Bronchial epithelial cell (primary cell): ENCODE measurements around the gene COPRS. TPM values are rescaled to one million over a fixed set of nuclear protein-coding genes. Genes with fewer than 3 reads are reported as not detected.
A peak's percentile ranks its signal among the peaks of the same experiment; 100 is the strongest.

Source experiments
- DNase-seq: peaks from one replicate; pipeline ENCODE4 v3.0.0-alpha.2; 2010; ENCODE audit warnings: low read depth
- FAIRE-seq: peaks from 2 replicates; lab custom pipeline; 2011; peaks lifted over from hg19 to GRCh38; lab: Jason Lieb, UNC
- H3K27me3 ChIP-seq: 2 replicates; pipeline ENCODE4 v1.5.1; 2011; ENCODE audit warnings: low read length; ENCODE audit not compliant: control insufficient read depth, insufficient read depth
- H3K36me3 ChIP-seq: 2 replicates; pipeline ENCODE4 v1.5.1; 2011; ENCODE audit warnings: low read length; ENCODE audit not compliant: control insufficient read depth, insufficient read depth
- H3K4me3 ChIP-seq: 2 replicates; pipeline ENCODE4 v1.5.1; 2011; ENCODE audit warnings: mild to moderate bottlenecking, low read depth, low read length, control low read depth
- CTCF ChIP-seq: IDR thresholded peaks from 2 replicates; pipeline ENCODE4 v1.5.1; 2011; ENCODE audit warnings: mild to moderate bottlenecking, moderate library complexity, low read length, control low read depth, inconsistent platforms; ENCODE audit not compliant: insufficient read depth, severe bottlenecking
- total RNA-seq: library from RNA; depleted of rRNA; stranded (reverse); fragments of >200 nt; gene quantifications from 2 replicates; pipeline ENCODE4 v1.2.1, GENCODE V29; 2014

Gene COPRS
- total RNA-seq, 1 donor from 2014 or later, result 78.7 TPM

GRCh38 chr17:31877911-31878702 lies 19.1 kb upstream of the COPRS start:
- FAIRE-seq (peak; percentile 90), DNase-seq (no peak)
- Histone ChIP-seq H3K36me3 (peaks cover 26% of the 10 kb centered on the region), H3K27me3 (no peaks in the 10 kb centered on the region), H3K4me3 (no peak overlapping the region)
- no peak for TF ChIP-seq CTCF

- Histone ChIP-seq H3K36me3 (peaks cover 28% of the 10 kb centered on the region), H3K27me3 (no peaks in the 10 kb centered on the region), H3K4me3 (no peak overlapping the region)
- DNase-seq (no peak), FAIRE-seq (no peak)
- TF ChIP-seq CTCF, result no peak
These were observed 18.3 kb upstream of the COPRS start for GRCh38 chr17:31877341-31877740.

GRCh38 chr17:31875081-31875480 lies 16.0 kb upstream of the COPRS start:
- no peak for DNase-seq
- Histone ChIP-seq H3K36me3 (peaks cover 28% of the 10 kb centered on the region), H3K4me3 (no peak overlapping the region), H3K27me3 (no peaks in the 10 kb centered on the region)
- no peak for FAIRE-seq
- TF ChIP-seq CTCF, result no peak

GRCh38 chr17:31869797-31870568 lies 10.9 kb upstream of the COPRS start:
- DNase-seq (no peak), FAIRE-seq (no peak)
- Histone ChIP-seq H3K4me3 (no peak overlapping the region), H3K36me3 (peaks cover 15% of the 10 kb centered on the region), H3K27me3 (no peaks in the 10 kb centered on the region)
- no peak for TF ChIP-seq CTCF

GRCh38 chr17:31869031-31869430 lies 10.0 kb upstream of the COPRS start:
- no peak for TF ChIP-seq CTCF
- no peak for DNase-seq
- H3K27me3 ChIP-seq, result no peaks in the 10 kb centered on the region
- H3K4me3 ChIP-seq, result no peak overlapping the region
- peaks cover 14% of the 10 kb centered on the region for H3K36me3 ChIP-seq
- no peak for FAIRE-seq
